SU-DHL-6 (cell line): Measurements from ENCODE around the gene SLC45A1.

ENCODE experiments used
- H2AFZ ChIP-seq: fragments of 200-600 bp; sonication (generic); 2 replicates; pipeline ENCODE4 v1.6.1; 2014; ENCODE audit warnings: low read depth, mild to moderate bottlenecking, moderate library complexity, mixed read lengths, antibody characterized with exemption, low read length; ENCODE audit not compliant: severe bottlenecking
- H3F3A ChIP-seq: fragments of 200-600 bp; shearing (Covaris generic); 2 replicates; pipeline ENCODE4 v1.6.0; 2016; ENCODE audit warnings: antibody characterized with exemption, mild to moderate bottlenecking; ENCODE audit not compliant: insufficient read depth
- H3K27ac ChIP-seq: fragments of 200-600 bp; sonication (generic); 2 replicates; pipeline ENCODE4 v1.5.1; 2016; ENCODE audit warnings: low read depth, mild to moderate bottlenecking, low read length, moderate library complexity, mixed read lengths
- H3K27me3 ChIP-seq: fragments of 200-600 bp; sonication (generic), shearing (Covaris generic); 2 replicates; pipeline ENCODE4 v1.6.0; 2014; ENCODE audit warnings: mild to moderate bottlenecking, low read length
- H3K36me3 ChIP-seq: fragments of 200-600 bp; sonication (generic); 2 replicates; pipeline ENCODE4 v1.6.1; 2014; ENCODE audit warnings: mild to moderate bottlenecking, low read length, mixed read lengths
- H3K4me2 ChIP-seq: fragments of 300-600, 200-600 bp; shearing (Covaris generic), sonication (generic); 2 replicates; pipeline ENCODE4 v1.6.0; 2014; ENCODE audit warnings: low read length, low read depth, mild to moderate bottlenecking; ENCODE audit not compliant: poor library complexity, severe bottlenecking
- H3K4me3 ChIP-seq: fragments of 200-600 bp; sonication (generic); 2 replicates; pipeline ENCODE4 v1.5.1; 2014; ENCODE audit warnings: antibody characterized with exemption, low read length, mild to moderate bottlenecking, mixed read lengths; ENCODE audit not compliant: insufficient read depth, poor library complexity, severe bottlenecking
- H3K79me2 ChIP-seq: fragments of 200-600 bp; sonication (generic); 2 replicates; pipeline ENCODE4 v1.6.1; 2014; ENCODE audit warnings: mild to moderate bottlenecking, low read length, moderate library complexity; ENCODE audit not compliant: insufficient read depth
- H3K9ac ChIP-seq: fragments of 200-600 bp; sonication (generic); 2 replicates; pipeline ENCODE4 v1.7.0; 2014; ENCODE audit warnings: mild to moderate bottlenecking, low read length
- H3K9me2 ChIP-seq: fragments of 200-600 bp; sonication (generic); replicated peaks from 2 replicates; pipeline ENCODE4 v1.6.1; 2014; ENCODE audit warnings: low read length; ENCODE audit not compliant: insufficient read depth
- H3K9me3 ChIP-seq: fragments of 200-600 bp; sonication (generic); 2 replicates; pipeline ENCODE4 v1.6.1; 2014; ENCODE audit warnings: low read length, mixed read lengths; ENCODE audit not compliant: insufficient read depth
- H4K20me1 ChIP-seq: fragments of 200-600 bp; sonication (generic); 2 replicates; pipeline ENCODE4 v1.6.1; 2014; ENCODE audit warnings: low read depth, mild to moderate bottlenecking, antibody characterized with exemption, low read length, moderate library complexity, mixed read lengths
- CTCF ChIP-seq: fragments of 200-600 bp; sonication (generic); IDR thresholded peaks from one replicate; pipeline ENCODE4 v1.5.1; 2017; ENCODE audit warnings: antibody characterized with exemption, mild to moderate bottlenecking, low read length, moderate library complexity; ENCODE audit not compliant: insufficient read depth, poor library complexity, severe bottlenecking
- EZH2phosphoT487 ChIP-seq: fragments of 200-600 bp; sonication (generic), shearing (Covaris generic); conservative IDR thresholded peaks from 2 replicates; pipeline ENCODE4 v1.6.1; 2018; ENCODE audit warnings: mild to moderate bottlenecking, antibody characterized with exemption, low read length, moderate library complexity, mixed read lengths

Gene SLC45A1

GRCh38 chr1:8359617-8360481, 41.9 kb downstream of the SLC45A1 start:
- Histone ChIP-seq H3K27ac (no peak overlapping the region), H3K4me2 (no peak overlapping the region), H3K9me3 (no peaks in the 10 kb centered on the region), H2AFZ (no peak overlapping the region), H3K27me3 (no peaks in the 10 kb centered on the region), H3K36me3 (peaks cover 11% of the 10 kb centered on the region; the same call in 1 of the 2 replicates), H3F3A (peaks cover 3% of the 10 kb centered on the region; the same call in 1 of the 2 replicates), H3K9ac (no peak overlapping the region), H3K79me2 (no peaks in the 10 kb centered on the region), H3K4me3 (no peak overlapping the region), H3K9me2 (no peaks in the 10 kb centered on the region), H4K20me1 (no peaks in the 10 kb centered on the region)
- no peak for TF ChIP-seq CTCF
- TF ChIP-seq EZH2phosphoT487, result no peak

- TF ChIP-seq EZH2phosphoT487 (no peak), CTCF (no peak)
- Histone ChIP-seq H3F3A (no peaks in the 10 kb centered on the region), H3K27me3 (no peaks in the 10 kb centered on the region), H3K9ac (no peak overlapping the region), H3K4me3 (no peak overlapping the region), H3K4me2 (no peak overlapping the region), H3K36me3 (peaks cover 16% of the 10 kb centered on the region; the same call in 1 of the 2 replicates), H3K9me3 (no peaks in the 10 kb centered on the region), H3K27ac (no peak overlapping the region), H3K9me2 (no peaks in the 10 kb centered on the region), H2AFZ (no peak overlapping the region), H4K20me1 (no peaks in the 10 kb centered on the region), H3K79me2 (peaks cover 4% of the 10 kb centered on the region)
These were observed 42.7 kb downstream of the SLC45A1 start for GRCh38 chr1:8360493-8361197.

- TF ChIP-seq EZH2phosphoT487 (no peak), CTCF (no peak)
- Histone ChIP-seq H3K9ac (no peak overlapping the region), H4K20me1 (no peaks in the 10 kb centered on the region), H3K4me3 (no peak overlapping the region), H3F3A (no peaks in the 10 kb centered on the region), H3K79me2 (peaks cover 11% of the 10 kb centered on the region), H3K4me2 (no peak overlapping the region), H2AFZ (no peak overlapping the region), H3K27me3 (no peaks in the 10 kb centered on the region), H3K27ac (no peak overlapping the region), H3K9me2 (no peaks in the 10 kb centered on the region), H3K9me3 (no peaks in the 10 kb centered on the region), H3K36me3 (peaks cover 16% of the 10 kb centered on the region; the same call in 1 of the 2 replicates)
These were observed 43.4 kb downstream of the SLC45A1 start for GRCh38 chr1:8361198-8361849.
